Activated naive CD4-positive, alpha-beta T cell (primary cell): Measurements from ENCODE around the gene ELP4.

Source experiments
- DNase-seq, 4 experiments: peaks; one replicate each; lab custom pipeline; 2025; lab: John Stamatoyannopoulos, UW

ELP4 gene

GRCh38 chr11:31772412-31772811 lies 262.8 kb downstream of the ELP4 start:
- DNase-seq, result no peak

- no peak for DNase-seq
Measured at GRCh38 chr11:31779374-31779791, 269.8 kb downstream of the ELP4 start.

DNA sequence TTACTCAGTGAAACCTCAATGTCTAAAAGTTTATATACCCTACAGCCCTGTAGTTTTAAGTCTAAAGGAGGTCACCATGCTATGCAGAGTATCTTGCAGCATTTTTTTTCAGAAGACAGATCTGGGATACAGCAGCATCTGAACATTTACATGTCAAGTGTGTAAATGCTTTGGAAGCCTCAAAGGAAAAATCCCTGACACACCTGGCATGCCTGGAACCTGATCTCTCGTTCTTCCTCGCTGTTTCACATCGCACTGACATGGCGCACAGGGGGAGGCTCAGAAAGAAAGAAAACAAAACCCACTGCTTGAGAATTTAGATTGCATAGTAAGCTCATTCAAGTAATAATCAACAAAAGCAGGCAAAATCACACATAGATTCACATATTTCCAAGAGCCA lies 270.5 kb downstream of the ELP4 start:
- DNase-seq, result no peak

GRCh38 chr11:31780480-31780971 lies 271.0 kb downstream of the ELP4 start:
- no peak for DNase-seq

DNA sequence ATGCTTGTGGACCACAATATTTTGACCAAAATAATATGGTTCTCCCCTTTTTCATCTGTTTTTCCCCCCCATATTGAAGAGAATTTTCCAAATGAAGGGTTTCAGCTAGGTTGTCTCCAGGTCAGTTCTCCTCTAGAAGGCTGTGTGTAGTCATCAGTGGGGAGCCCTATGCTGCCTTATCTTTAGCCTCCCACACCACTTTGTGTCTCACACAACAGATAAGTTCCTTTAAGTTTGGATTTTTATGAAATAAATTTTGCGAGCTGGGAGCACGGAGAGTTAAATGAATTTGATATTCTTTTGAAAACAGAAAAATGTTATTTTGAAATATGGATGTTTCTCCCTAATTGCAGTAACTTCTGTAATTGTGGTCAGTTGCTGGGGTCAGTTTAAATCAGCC lies 272.7 kb downstream of the ELP4 start:
- DNase-seq, result no peak

GRCh38 chr11:31783252-31783651 lies 273.7 kb downstream of the ELP4 start:
- DNase-seq, result no peak

DNA sequence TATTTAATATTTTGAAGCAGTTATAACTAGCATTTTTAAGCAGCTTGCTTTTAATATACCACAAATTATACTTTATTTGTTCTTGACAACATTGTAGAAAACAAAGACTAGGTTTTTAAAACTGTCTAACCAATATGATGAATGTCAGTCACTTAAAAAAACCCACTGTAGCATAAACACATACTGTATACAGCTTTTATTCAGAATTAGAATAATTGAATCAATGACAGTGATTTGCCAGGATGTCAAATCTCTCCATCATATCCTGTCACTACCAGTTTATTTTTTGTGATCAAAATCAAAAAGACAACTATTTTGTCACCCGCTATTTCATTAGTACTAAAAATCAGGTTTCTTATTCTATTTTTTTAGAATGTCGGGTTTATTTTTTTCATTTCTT lies 275.0 kb downstream of the ELP4 start:
- no peak for DNase-seq

DNA sequence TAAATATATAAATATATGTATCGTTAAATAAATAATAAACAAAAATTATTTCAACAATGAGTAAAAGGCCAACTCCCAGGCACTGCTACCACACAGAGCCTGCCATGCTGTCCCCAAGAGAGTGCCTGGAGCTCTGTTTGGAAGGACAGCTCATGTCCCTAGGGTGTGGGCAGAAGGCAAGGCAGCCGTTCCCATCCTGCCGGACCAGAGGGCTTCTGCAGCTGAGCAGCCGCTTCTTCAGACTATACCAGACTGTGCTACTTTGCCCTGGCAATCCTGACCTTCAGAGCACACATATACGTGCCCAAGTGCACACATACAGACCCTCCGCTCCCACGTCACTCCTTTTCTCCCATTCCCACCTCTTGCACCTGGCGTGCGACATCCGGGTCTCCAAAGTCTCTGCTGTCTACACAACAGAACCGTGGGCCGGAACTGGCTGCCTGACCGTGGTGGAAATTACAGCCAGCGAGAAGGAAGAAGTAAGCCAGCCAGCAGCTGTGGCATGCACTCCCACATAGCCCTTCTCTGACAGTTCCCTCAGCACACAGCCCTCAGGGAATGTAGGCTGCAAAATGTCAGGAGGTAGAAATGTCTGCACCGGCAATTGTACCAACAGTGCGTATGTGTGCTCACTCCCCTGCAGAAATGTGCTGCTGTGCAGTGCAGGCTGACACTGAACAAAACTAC lies 277.6 kb downstream of the ELP4 start:
- DNase-seq, result no peak

- no peak for DNase-seq
Measured at GRCh38 chr11:31788085-31788484, 278.5 kb downstream of the ELP4 start.

DNA sequence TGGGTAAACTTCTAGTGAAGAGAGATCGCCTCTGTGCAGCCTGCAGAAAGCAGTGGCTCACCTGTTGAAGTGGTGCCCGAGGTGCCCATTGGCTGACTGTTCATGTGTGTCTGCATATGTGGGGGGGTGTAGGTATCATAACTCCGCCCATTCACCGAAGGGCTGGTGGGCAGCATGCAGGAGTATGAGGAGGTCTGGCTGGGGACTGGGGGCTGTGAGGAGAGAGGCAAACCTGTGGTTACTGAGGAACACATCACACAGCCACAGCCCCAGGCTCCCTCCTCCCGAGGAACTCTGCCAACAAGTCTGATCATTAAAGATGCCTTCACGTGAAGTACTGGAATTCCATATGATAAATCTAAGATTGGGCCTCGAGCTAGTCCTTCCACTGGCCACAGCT lies 281.1 kb downstream of the ELP4 start:
- DNase-seq, result no peak

DNA sequence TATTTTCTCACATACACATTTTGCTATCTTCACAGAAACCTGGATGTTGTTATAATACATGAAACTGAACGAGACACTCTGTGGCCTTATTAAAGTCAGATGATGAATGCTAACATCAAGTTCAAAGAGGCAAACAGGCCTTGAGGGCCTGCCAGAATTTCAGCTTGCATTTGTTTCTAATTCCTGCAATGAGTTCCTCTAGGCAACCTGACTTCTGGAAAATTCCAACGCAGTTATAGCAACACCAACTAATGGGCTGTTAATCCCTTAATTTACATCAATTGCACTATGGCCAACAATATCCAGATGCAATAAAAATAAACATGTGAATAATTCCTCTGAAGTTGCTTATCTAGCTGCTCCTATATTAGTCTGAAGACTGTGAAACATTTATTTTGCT lies 282.5 kb downstream of the ELP4 start:
- no peak for DNase-seq

GRCh38 chr11:31792456-31792855 lies 282.9 kb downstream of the ELP4 start:
- no peak for DNase-seq

- no peak for DNase-seq
Measured at GRCh38 chr11:31793264-31793663, 283.7 kb downstream of the ELP4 start.

- no peak for DNase-seq
Measured at GRCh38 chr11:31794548-31794947, 285.0 kb downstream of the ELP4 start.

GRCh38 chr11:31795706-31796498 lies 286.3 kb downstream of the ELP4 start:
- DNase-seq, result no peak

- DNase-seq, result no peak
Measured at GRCh38 chr11:31796499-31797189, 287.1 kb downstream of the ELP4 start.

- DNase-seq, result no peak
Measured at GRCh38 chr11:31797190-31798056, 287.9 kb downstream of the ELP4 start.

DNA sequence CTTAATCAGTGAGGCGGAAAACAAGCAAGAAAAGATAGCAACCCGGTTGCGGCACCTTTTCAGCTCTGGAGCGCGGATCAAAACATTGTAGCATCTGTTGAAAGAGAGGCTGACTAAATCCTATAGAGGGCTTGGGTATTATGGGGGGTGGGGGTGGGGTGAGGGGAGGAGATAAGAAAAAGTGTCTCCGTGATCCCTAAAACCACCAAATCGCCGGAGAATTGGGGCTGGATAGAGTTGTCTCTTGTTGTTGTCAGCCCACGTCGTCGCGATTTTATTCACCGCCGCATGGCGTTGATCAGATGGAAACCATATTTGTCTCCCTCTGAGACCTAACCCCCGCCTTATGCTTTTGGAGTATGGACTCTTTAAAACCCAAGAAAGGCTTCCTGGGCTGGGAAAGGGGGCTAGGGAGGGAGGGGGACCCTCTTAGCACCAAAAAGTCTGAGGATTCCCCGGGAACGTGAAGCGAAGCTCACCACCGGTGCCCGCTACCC lies 288.5 kb downstream of the ELP4 start:
- DNase-seq, result no peak

GRCh38 chr11:31798554-31799434 lies 289.2 kb downstream of the ELP4 start:
- DNase-seq, result no peak
